Fibroblast of lung (primary cell): Measurements from ENCODE around the gene PKIG.

ENCODE experiments used
- CTCF ChIP-seq, 2 donors: IDR thresholded peaks in 1 of 2; conservative IDR thresholded peaks in 1 of 2; 1 replicate in 1 of 2; 2 replicates in 1 of 2; pipeline ENCODE4 v1.5.1; 2011 to 2012; ENCODE audit warnings: low read length in 2 of 2, control low read depth in 1 of 2, inconsistent platforms in 1 of 2, low read depth in 1 of 2, mild to moderate bottlenecking in 1 of 2
- EZH2 ChIP-seq: IDR thresholded peaks from 2 replicates; pipeline ENCODE4 v1.5.1; 2012; ENCODE audit warnings: low read length, control low read depth, mild to moderate bottlenecking; ENCODE audit errors: missing control alignments

GRCh38 chr20:44629542-44629941 is 47.2 kb downstream of the PKIG start:
- TF ChIP-seq CTCF (conservative IDR thresholded peaks at IDR 0.05 in 1 of 2, IDR thresholded peaks at IDR 0.05 in 1 of 2; ENCODE audit: low read depth in 1 of 2, low read length in 2 of 2) (no peak), EZH2 (no peak)
